ENCODE results near the gene DMRTB1. TPM values are rescaled to one million over a fixed set of nuclear protein-coding genes. Genes with fewer than 3 reads are reported as not detected.

The DMRTB1 gene
- polyA plus RNA-seq, 3 donors, result not detected

DNA sequence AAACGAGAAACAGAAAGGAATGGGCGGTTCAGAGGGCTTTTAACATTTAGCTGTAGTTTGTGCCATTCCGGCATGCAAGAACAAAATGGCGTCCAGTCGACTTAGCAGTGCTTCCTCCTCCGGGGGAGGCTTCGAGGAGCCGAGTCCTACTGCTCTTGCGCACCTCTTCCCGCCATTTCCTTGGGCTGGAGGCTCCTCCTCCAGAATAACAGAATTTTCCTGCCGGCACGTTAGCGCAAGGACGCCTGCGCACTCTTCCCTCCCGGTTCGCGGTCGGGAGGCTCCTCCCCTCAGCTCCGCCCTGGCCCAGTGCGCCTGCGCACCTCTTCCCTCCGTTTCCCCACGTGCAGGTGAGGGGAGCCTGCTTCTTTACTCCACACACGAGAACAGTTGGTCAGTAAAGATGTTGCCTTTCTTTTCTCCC, 1.0 kb downstream of the DMRTB1 start:
- WGBS, 3 donors, result 91 to 95% (median 94%) methylated on average over 25 of the region's 25 CpGs
- H3K27ac ChIP-seq (ENCODE audit: low read depth, low read length), result no peak overlapping the region

DNA sequence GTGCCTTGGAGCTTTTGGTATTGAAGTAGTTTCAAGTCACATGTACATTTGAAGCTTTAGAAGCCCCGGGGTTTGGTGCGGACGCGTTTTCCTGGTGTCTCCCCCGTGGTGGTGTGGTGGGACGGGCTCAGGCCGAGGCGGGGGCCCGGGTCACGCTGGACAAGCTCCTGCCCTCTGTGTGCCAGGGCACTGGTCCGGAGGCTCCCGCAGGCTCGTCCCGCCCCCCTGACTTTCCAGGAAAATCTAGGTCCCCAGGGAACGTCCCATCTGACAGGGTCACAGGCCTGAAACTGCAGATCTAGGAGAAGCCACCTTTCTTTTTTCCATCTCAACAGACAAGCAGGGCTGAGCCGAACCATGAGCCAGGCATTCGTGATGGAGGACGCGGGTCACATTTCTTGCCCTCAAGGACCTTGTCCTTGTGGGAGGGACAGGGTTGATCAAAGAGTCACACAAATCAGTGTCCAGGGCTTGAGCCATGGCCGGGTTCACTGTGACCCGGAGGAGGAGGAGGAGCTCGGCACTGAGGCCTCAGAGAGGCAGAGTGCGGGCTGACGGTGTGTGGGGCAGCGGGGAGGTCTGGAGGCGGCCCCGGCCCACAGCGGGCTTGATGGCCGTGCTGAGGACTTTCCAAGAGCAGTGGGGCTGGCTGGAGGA, 1.6 kb downstream of the DMRTB1 start:
- H3K27ac ChIP-seq (ENCODE audit: low read depth, low read length), result no peak overlapping the region
- 80 to 84% (median 80%) methylated on average over 29 of the region's 29 CpGs for WGBS, 3 donors

DNA sequence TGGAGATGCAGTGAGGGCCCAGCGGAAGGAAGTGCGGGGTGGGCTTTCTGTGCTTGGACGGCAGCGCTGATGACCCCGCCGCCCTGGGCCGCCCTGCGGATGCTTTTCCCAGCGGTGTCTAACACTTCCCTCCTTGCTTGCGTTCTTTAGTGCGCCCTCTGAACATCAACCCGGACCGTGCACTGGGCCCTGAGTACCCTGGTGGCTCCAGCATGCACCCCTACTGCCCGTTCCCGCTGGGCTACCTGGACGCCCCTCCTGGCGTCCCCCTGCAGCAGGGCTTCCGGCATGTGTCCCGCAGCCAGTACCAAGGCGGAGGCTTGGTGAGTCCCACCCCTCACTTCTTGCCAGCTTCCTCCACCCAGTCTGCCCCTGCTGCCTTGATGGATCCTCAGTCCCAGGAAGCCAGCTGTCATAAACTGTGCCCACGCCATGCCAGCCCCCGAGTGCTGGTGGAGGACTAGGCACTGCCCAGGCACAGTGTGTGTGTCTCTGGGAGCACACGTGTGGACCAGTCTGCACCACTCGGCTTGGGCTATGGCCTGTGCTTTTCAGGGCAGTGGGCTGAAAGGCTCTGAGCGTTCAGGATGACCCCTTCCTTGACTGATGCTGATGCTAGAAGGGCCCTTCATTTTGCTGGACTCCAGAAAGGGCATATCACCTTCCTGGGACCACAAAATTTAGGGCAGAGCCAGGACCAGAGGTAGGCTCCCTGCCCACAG, 2.3 kb downstream of the DMRTB1 start:
- H3K27ac ChIP-seq (ENCODE audit: low read depth, low read length), result no peak overlapping the region
- WGBS, 3 donors, result 88 to 93% (median 89%) methylated on average over 25 of the region's 25 CpGs

DNA sequence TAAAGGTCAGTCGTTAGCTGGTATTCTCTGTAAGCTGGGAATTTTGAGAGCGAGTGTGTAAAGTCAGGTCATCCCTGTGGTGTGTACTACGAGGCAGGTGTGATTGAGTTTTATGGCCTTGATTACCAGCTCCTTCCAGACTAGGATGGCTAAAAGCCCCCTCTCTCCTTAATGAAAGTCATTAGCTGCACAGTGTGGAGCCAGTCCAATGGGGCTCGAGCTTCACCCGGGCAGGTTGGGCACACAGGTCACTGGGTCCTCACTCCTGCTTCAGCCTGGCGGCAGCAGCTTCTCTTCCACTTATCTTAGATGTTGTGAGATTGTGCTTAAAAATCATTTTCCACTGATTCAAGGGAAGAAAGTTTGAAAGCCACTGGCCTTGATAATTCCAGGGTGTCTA, 3.0 kb downstream of the DMRTB1 start:
- 80 to 91% (median 84%) methylated on average over 6 of the region's 6 CpGs for WGBS, 3 donors
- no peak overlapping the region for H3K27ac ChIP-seq (ENCODE audit: low read depth, low read length)

DNA sequence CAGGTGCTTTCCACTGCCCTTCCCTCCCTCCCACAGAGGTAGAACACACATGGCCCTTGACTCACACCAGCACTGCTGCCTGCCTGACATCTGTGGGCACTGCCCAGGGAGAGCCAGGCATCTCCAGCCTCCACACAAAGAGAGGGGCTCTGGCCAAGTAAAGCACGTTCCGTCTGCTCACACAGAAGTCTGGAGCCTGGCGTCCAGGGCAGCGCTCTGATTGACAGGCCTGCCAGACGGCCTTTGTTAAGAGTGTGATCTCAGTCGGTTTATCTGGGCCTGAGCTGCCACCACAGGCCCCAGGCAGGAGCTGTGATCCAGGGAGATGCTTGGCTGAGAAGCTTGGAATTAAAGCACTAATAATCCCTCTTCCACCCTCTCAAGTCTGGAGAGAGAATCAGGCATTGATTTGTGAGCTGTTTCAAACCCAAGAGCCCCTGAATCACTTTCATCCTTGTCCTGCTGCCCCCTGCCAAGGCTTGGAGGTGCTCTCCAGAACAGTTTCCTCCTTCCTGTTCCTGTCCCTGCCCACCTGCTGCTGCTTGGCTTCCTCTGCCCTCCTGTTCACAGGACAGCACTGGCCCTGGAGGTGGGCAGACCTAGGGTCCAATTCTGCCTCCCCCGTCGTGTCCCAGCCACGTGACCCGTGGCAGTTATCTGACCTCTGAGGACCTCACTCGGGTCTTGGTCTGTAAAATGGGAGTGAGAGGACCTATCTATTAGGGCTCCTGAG, 3.7 kb downstream of the DMRTB1 start:
- 64 to 77% (median 74%) methylated on average over 11 of the region's 11 CpGs for WGBS, 3 donors

DNA sequence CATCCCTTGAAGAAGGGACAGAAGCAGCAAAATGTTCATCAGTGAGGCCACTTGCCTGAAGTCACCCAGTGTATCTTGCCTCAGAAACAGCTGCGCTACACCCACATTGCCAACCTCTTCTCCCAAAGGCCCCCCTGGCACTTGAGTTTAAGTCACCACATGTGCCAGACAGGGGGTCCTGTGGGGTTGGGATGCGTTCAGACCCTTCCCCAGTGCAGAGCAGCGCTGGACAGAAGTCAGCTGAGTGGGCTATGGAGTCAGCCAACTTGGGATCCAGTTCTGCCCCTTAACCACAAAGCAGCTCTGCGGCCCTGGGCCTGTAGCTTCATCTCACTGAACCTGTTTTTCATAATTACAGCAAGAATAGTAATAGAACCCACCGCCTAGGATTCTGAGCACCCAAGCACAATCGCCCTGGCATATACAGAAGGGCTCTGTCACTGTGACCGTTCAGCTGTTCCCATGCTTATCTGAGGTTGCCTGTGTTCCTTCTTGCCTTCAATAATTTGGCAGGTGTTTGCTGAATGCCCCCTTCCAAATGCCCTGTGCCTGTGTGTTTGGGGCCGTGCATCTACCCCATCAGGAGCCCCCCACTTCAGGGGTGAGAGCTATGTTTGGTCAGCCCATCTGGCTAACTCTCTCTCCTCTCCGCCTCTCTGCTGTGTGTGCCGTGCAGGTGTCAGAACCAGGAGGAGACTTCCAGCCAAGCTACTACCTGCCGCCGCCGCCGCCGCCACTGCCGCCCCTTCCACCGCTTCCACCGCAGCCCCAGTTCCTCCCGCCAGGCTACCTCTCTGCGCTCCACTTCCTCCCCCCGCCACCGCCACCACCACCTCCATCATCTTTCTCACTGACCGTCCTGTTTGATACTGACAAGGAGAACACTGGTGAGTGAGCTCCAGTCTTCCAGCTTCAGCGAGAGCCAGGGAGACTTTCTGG, 5.0 kb downstream of the DMRTB1 start:
- WGBS, 3 donors, result 75 to 91% (median 87%) methylated on average over 22 to 24 of the region's 24 CpGs
- no peak overlapping the region for H3K27ac ChIP-seq (ENCODE audit: low read depth, low read length)

More for the DNA sequence above, 3.7 kb downstream of the DMRTB1 start:
- no peak overlapping the region for H3K27ac ChIP-seq (ENCODE audit: low read depth, low read length)

DNA sequence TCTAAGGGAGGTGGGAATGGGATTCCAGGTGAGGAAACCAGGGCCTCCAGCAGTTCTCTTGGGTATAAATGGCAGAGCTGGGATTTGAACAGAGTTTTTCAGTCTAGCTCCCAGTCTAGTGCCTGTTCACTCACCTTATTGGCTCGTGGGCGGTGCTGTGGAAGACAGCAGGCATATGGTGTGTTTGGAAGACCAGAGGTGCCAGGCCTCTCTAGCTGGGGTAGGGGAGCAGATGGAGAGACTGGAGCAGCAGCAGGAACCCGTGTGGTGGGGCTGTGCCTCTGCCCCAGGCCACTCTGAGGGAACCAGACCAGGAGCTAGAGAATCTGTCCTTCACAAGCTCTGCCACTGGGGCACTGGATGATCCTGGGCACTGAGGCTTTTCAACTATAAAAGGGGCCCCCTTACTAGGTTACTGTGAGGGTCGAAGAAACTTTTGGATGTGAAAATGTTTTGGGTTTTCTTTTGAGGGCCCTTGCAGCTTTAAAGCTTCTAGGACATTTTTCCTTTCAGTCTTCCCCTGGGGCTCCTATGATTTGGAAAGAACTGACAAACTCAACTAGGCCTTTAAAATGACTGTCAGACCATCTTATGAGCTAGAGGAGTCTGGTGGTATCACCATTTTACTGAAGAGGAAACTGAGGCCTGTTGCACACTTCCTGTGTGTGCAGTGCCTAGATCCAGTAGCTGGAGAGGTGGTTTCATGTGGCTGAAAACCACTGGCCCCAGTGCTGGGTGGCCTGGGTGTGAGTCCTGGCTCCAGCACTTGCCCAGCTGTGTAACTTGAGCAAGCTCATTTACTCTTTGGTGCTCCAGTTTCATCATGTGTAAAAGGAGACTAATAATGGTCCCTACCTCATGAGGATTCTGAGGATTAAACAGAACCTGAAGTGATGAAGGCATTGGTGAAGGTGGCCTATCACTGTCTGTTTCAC, 6.1 kb downstream of the DMRTB1 start:
- H3K27ac ChIP-seq (ENCODE audit: low read depth, low read length), result no peak overlapping the region
- 52 to 80% (median 69%) methylated on average over 4 of the region's 4 CpGs for WGBS, 3 donors

DNA sequence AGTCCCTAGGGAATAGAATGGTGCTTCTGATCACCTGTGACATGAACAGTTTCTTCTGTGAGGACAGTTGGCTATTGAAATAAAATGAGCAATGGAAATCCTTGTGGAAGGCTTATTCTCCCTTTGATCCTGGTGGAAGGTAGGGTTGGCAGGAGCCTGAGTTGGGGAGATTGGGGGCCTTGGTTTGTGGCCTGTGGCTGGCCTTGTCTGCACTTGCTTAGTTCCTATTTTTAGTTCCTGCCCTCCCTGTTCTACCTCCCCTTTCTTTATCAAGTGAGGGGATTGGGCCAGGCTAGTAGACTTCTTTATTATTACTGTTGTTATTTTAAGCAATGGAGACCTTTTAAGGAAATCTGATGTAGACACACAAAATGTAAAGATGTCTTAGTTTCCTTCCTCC, 8.2 kb downstream of the DMRTB1 start:
- no peak overlapping the region for H3K27ac ChIP-seq (ENCODE audit: low read depth, low read length)

DNA sequence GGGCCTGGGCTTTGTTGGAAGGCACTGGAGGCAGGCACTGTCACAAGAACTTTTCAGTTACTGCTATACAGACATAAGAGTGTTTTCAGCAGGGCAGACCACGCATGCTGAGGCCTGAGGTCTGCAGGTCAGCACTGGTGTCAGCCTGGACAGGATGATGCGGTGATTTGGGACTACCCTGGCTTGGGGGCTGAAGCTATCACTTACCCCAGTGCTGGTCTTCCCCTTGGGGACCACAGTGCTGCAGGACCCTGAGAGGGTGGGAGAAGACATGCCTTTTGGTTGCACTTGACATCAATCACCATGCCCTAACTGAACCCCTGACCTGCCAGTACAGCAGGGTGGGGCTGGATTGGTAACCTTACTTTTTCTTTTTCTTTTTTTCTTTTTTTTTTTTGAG, 9.2 kb downstream of the DMRTB1 start:
- H3K27ac ChIP-seq (ENCODE audit: low read depth, low read length), result no peak overlapping the region
- 86 to 100% (median 99%) methylated on average over 2 of the region's 2 CpGs for WGBS, 3 donors

DNA sequence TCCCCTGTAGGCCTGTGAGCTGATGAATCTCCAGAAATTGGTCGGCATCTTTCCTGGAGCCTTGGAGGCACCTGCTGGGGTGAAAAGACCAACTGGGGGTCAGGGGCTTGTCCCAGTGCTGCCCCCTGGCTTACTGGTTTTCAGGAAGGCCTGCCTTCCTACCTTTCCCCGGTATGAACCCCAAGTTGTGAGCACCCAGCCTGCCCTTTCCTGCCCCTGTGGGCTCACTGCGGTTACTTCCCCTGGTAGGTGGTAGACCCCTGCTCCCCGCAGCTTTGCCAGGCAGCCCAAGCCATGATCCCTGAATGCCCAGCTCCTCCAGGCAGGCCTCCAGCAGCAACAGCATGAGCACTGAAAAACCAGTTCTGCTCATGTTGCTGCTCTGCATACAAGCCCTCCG, 10.2 kb downstream of the DMRTB1 start:
- no peak overlapping the region for H3K27ac ChIP-seq (ENCODE audit: low read depth, low read length)
- 85 to 92% (median 92%) methylated on average over 5 of the region's 5 CpGs for WGBS, 3 donors

DNA sequence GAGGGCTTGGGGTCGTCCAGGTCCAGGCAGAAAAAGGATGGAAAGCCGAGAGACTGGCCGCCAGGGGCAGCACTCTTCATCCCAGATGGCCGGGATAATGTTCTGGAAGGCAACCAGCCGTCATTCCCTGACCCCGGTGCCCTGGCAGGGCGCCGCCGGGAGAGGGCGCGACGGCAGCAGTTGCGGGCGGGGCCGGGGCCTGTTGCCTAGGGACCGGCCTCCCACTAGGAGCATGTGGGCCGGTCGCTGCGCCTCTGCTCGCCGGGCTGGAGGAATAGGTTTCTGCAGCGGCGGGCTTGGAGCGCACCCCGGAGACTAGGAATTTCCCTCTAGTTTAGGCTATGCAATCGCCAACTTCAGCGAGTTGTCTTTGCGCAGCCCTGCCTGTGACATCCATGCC, 11.0 kb downstream of the DMRTB1 start:
- no peak overlapping the region for H3K27ac ChIP-seq (ENCODE audit: low read depth, low read length)
- WGBS, 3 donors, result 6 to 34% (median 21%) methylated on average over 23 to 28 of the region's 28 CpGs

DNA sequence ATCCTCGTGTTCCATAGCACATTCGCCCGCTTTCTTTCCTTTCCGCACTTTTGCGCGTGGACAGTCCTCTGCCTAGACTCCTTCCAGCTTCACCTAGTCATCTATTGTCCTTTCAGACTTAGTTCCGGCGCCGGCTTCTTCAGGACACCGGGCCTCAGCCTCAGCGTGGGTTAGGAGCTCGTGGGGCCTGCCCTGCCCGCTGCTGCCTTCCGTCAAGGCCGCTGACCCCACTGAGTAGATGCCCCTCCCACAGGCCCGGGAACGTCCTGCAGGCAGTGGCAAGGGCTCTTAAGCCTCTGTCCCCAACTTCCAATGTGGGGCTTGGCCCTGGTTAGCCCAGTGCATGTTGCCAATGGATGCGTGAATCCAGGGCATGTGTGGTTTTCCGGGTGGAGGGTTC, 11.4 kb downstream of the DMRTB1 start:
- 64 to 78% (median 77%) methylated on average over 19 of the region's 19 CpGs for WGBS, 3 donors
- no peak overlapping the region for H3K27ac ChIP-seq (ENCODE audit: low read depth, low read length)

DNA sequence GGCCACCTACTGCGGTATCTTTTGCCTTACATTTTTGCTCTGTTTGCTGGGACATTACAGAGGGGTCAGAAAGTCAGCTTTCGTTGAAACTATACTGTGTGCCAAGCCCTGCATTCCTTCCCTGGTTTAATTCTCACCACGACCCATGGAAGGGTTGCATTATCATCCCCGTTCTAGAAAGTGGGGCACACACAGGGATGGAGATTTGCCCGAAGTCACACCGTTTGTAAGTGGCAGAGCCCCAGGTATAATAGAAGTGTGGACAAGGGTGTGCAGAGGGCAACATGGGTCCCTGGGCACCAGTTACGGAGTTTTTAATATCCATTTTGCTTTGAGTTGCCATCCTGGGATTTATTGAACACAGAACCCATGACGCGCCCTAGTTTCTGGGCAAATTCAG, 11.8 kb downstream of the DMRTB1 start:
- H3K27ac ChIP-seq (ENCODE audit: low read depth, low read length), result no peak overlapping the region
- WGBS, 3 donors, result 94 to 95% (median 95%) methylated on average over 9 of the region's 9 CpGs

DNA sequence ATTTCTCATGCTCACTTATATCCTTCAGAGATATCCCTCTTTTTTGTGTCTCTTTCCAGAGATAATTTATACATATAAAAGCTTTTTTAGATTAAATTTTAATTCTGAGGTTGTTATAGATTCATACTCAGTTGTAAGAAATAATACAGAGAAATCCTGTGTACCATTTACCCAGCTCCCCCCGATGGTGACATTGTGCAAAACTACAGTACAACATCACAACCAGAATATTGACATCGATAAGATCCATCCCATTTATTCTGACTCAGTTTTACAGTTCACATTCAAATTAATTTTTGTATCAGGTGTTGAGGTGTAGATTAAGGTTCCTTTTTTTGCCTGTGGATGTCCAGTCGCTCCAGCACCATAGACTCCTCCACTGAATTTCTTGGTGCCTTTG, 14.3 kb downstream of the DMRTB1 start:
- H3K27ac ChIP-seq (ENCODE audit: low read depth, low read length), result no peak overlapping the region
- WGBS, 3 donors, result 80 to 87% (median 84%) methylated on average over 3 of the region's 3 CpGs

DNA sequence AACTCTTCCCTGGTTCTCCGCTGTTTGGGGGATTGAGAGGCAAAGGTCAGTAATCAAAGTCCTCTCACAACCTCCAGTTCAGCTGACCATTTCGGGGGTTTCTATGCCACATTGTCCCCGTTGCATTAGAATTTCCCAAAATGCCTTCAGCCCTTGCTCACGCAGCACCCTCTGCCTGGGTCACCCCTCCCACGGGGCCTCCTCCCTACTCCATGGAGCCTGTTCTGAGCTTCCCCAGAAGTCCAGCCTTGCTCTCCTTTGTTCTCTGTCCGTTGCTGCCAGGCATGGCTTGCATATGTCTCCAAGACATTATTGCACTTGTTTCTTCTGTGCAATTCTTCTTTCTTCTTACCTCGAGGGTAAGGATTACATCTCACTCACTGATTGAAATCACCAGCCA, 16.5 kb downstream of the DMRTB1 start:
- no peak overlapping the region for H3K27ac ChIP-seq (ENCODE audit: low read depth, low read length)
- 61 to 79% (median 75%) methylated on average over 7 of the region's 7 CpGs for WGBS, 3 donors

DNA sequence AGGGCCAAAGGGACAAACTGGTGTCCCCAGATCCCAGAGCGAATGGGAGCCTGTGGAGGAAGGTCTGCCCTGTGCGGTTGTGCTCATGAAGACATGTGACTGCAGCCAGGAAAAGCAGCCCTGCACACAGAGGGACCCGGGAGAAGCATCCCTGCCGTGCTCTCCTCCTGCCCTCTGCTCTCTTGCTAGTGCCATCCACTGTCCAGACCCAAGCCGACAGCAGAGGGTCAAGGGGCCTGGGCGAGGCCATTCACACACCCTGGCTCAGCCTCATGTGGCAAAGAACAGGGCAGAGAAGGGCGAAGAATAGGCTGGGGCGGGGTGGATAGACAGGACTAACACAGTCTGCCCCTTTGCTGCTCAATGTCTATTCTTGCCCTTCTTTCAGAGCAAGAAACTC, 17.4 kb downstream of the DMRTB1 start:
- H3K27ac ChIP-seq (ENCODE audit: low read depth, low read length), result no peak overlapping the region
- WGBS, 3 donors, result 67 to 84% (median 71%) methylated on average over 8 of the region's 8 CpGs

DNA sequence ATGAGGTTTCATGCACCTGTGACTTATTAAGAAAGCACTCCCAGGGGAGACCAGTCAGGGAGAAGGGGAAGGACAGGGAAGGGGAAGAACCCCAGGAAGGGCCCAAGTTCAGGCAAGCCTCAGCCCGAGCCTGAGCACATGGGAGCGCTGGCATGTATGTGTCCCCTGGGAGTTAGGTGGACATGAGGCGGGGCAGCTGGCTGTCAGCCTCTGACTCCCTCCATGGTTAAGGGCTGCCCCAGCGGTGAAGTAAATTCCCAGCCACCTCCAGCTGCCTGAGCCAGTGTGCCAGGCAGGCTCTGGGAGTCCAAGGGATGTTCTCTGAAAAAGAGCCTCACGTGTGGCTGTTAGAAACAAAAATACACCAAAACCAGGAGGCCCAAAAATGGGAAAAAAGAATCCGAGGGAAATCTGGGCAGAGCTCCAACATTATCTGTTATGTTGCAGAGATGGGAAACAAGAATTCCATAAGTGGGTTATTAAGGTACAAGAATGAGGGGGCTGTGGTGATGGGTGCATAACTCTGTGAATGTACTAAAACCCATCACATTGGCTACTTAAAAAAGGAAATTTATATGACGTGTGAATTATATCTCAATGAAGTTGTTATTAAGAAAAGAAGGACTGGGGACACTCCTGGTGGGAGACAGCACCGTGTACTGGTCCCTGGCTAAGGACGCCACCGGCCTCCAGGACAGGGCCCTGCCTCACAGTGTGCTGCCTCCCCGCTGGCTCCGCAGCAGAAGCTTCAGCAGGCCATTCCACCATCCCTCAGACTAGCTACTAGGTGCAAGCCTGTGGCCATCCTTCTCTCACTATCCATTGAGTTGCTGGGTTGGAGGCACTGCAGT, 18.7 kb downstream of the DMRTB1 start:
- no peak overlapping the region for H3K27ac ChIP-seq (ENCODE audit: low read depth, low read length)
- 74 to 79% (median 76%) methylated on average over 12 of the region's 12 CpGs for WGBS, 3 donors
